ENCODE results near the gene ZNF185.

The ZNF185 gene

DNA sequence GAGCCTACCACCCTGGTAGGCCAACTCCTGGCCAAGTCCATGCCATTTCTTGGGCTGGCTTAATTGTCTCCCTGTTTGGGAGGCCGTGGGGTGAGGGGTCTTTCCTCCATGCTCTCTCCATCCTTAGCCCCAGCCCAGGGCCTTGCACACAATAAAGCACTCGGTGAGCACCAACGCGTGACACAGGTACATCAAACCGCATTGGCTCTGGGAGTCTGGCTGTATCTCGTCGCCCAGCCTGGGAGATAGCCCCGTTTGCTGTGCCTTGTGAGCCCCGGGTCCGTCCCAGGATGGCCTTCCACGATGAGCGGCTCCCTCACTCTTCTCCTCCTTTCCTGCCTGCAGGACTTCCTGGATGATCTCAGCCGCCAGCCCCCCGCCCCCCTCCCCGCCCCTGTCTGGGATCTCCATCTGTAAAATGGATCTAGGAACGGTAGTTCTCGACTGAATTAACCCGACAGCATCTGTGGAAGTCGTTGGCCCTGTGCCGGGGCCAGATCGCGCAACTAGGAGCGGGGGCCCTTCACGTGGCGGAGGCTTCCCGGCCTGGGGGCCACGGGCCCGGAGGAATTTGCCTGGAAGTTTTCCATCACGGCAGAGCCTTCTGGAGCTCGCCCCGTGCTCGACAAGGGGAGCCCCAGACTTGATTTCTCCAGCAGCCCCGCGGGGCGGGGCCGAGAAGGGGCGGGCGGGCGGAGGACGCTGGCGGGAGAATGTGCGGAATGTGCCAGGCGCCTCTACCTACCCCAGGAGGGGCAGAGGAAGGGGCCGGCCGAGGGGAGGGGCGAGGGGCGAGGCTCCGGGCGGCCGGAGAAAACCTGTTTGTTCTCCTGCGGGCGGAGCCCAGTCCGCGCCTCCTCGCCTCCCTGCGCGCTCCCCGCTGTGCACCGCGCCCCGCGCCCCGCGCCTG, at the start of gene ZNF185:
Gene ZNF185 (plus strand): TSS at position 846 of the 910 bp plus-strand sequence. CDS start 16,423 bp downstream, outside the sequence.
- DNase-seq (ENCODE audit: extremely low read depth, low read depth), result no peak
- H3K4me3 ChIP-seq (replicated peaks; ENCODE audit: low read depth, low read length), result 0 out of 2 replicates have a peak within 1 kb of the TSS, but pooled peaks have one; percentile 17
- TF ChIP-seq, protein P1, sequence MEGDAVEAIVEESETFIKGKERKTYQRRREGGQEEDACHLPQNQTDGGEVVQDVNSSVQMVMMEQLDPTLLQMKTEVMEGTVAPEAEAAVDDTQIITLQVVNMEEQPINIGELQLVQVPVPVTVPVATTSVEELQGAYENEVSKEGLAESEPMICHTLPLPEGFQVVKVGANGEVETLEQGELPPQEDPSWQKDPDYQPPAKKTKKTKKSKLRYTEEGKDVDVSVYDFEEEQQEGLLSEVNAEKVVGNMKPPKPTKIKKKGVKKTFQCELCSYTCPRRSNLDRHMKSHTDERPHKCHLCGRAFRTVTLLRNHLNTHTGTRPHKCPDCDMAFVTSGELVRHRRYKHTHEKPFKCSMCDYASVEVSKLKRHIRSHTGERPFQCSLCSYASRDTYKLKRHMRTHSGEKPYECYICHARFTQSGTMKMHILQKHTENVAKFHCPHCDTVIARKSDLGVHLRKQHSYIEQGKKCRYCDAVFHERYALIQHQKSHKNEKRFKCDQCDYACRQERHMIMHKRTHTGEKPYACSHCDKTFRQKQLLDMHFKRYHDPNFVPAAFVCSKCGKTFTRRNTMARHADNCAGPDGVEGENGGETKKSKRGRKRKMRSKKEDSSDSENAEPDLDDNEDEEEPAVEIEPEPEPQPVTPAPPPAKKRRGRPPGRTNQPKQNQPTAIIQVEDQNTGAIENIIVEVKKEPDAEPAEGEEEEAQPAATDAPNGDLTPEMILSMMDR (IDR thresholded peaks at IDR 0.05; ENCODE audit: low read depth, low read length, missing control alignments), result no peak

DNA sequence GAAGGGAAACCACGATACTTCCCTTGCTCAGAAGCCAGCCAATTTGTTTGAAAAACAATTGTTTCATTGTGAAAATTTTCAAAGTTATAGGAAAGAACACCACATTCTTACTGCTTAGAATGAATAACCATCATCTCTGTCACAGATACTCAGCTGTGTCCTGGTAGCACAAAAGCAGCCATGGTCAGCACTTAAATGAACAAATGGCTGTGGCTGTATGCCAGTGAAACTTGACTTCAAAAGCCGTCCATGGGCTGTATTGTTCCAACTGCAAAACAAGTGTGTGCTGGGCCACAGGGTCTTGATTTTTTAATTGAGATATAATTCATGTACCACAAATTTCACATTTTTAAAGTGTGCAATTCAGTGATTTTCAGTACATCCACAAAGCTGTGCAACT, 47.4 kb upstream of the ZNF185 start:
- no peak overlapping the region for H3K4me3 ChIP-seq (replicated peaks; ENCODE audit: low read depth, low read length)

DNA sequence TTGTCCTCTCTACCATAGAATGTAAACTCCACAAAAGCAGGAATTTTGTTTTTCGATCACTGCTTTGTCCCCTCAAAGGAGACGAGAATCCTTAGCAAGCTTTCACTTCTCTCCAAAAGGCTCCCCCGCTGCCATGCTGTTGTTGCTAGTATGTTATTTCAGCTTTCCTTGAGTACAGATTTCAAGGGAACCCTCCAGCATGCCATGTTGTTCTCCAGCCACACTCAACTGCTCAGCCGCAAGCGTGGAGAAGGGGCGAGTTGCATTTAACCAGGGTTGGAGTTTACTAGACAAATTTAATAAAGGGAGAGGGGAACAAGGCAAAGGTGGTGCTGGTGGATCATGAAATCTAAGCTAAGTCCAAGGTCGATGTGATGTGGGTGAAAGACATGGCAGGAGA, 43.9 kb upstream of the ZNF185 start:
- TF ChIP-seq, protein P1 (IDR thresholded peaks at IDR 0.05; ENCODE audit: low read depth, low read length, missing control alignments), result no peak
- no peak for DNase-seq (ENCODE audit: extremely low read depth, low read depth)
- H3K4me3 ChIP-seq (replicated peaks; ENCODE audit: low read depth, low read length), result no peak overlapping the region

More for the DNA sequence above, 47.4 kb upstream of the ZNF185 start:
- TF ChIP-seq, protein P1 (IDR thresholded peaks at IDR 0.05; ENCODE audit: low read depth, low read length, missing control alignments), result no peak
- no peak for DNase-seq (ENCODE audit: extremely low read depth, low read depth)

DNA sequence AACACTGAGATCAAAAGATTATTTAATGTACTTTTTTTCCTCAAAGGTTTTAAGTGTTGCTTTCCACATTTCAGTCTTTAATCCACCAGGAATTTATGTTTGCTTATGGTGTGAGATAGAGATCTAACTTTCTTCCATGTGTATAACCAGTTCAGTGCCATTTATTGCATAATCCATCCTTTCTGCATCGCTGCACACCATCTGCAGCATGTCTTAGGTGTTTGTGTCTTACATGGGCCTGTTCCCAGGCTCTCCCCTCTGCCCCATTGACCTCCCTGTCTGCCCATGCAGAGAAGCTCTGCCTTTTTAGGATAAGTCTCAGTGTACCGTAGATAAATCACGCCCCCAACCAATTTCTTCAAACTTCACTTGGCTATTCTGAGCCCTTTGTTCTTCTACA, 36.8 kb upstream of the ZNF185 start:
- no peak for DNase-seq (ENCODE audit: extremely low read depth, low read depth)
- TF ChIP-seq, protein P1 (IDR thresholded peaks at IDR 0.05; ENCODE audit: low read depth, low read length, missing control alignments), result no peak
- H3K4me3 ChIP-seq (replicated peaks; ENCODE audit: low read depth, low read length), result no peak overlapping the region

DNA sequence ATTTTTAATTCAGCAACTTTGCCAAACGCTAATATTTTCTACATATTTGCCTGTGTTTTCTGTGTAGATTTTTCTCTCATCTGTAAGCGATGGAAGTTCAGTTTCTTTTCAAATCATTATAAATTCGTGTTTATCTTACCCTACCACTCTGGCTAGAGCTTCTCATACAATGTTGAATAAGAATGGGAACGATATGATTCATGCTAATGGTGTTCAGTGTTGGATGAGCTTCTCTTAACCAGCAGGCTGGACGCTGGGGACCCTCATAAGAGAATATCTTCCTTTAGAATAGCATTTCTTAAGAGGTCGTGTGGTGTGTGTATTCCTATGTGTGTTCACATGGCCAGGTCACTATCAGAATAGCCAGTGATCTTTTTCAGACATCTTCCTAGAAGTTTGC, 36.0 kb upstream of the ZNF185 start:
- TF ChIP-seq, protein P1 (IDR thresholded peaks at IDR 0.05; ENCODE audit: low read depth, low read length, missing control alignments), result no peak
- no peak overlapping the region for H3K4me3 ChIP-seq (replicated peaks; ENCODE audit: low read depth, low read length)
- no peak for DNase-seq (ENCODE audit: extremely low read depth, low read depth)

DNA sequence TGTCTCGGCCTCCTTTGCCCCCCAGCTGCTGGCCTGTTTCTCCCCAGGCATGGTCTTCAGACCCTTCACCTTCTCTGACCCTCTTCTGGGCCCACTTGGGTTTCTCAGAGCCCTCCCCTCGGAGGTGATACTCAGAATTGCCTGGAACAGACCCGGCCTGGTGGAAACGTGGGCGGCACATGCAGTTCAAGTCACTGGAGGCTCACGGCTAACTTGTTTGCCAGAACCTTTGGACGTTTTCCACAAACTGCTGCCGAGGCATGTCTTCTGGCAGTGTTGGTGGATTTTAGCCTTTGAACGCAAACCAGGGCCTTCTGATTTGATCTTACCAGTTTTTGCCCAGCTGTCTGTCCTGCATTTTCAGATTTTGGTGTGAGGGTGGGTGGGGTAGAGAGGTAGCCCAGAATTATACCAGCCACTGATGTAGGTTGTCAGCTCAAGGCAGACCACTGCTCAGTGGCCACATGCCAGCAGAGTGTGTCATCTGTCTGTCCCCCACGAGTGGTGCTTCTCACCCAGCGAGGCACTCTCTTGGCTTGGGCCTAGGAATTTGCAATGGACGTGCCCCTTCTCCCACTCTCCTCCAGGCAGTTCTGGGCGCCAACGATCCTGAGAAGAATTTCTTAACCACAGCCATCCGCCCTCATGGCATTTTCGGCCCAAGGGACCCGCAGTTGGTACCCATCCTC, 32.5 kb upstream of the ZNF185 start:
- H3K4me3 ChIP-seq (replicated peaks; ENCODE audit: low read depth, low read length), result no peak overlapping the region
- TF ChIP-seq, protein P1 (IDR thresholded peaks at IDR 0.05; ENCODE audit: low read depth, low read length, missing control alignments), result no peak
- DNase-seq (ENCODE audit: extremely low read depth, low read depth), result no peak
